WERI-Rb-1 (cell line): ENCODE data around the gene FSCN2.

Source experiments
- DNase-seq: peaks from one replicate; pipeline ENCODE4 v3.0.0-alpha.2; 2020
- H3K27ac ChIP-seq: fragments of 250-450 bp; sonication (Bioruptor Pico); 2 replicates; pipeline ENCODE4 v1.5.1; 2020; ENCODE audit warnings: mild to moderate bottlenecking, moderate library complexity
- H3K27me3 ChIP-seq: fragments of 250-450 bp; sonication (Bioruptor Pico); 2 replicates; pipeline ENCODE4 v1.5.1; 2021; ENCODE audit warnings: mild to moderate bottlenecking, low read depth, moderate library complexity; ENCODE audit not compliant: insufficient read depth, severe bottlenecking
- H3K36me3 ChIP-seq: fragments of 250-450 bp; sonication (Bioruptor Pico); 2 replicates; pipeline ENCODE4 v1.5.1; 2020; ENCODE audit warnings: mild to moderate bottlenecking, moderate library complexity
- H3K4me3 ChIP-seq: 2 replicates; pipeline ENCODE4 v1.5.1; 2011; ENCODE audit warnings: low read depth, mild to moderate bottlenecking, control low read depth, low read length
- H3K9me3 ChIP-seq: fragments of 250-450 bp; sonication (Bioruptor Pico); 2 replicates; pipeline ENCODE4 v1.5.1; 2021; ENCODE audit warnings: mild to moderate bottlenecking, moderate library complexity; ENCODE audit not compliant: severe bottlenecking
- TF ChIP-seq, protein P1 (sequence below): IDR thresholded peaks from 2 replicates; pipeline ENCODE4 v1.5.1; 2011; ENCODE audit warnings: low read depth, mild to moderate bottlenecking, control low read depth, inconsistent platforms, low read length

The FSCN2 gene

GRCh38 chr17:81543756-81544155 is 15.6 kb downstream of the FSCN2 start:
- peaks cover 95% of the 10 kb centered on the region for H3K36me3 ChIP-seq

GRCh38 chr17:81544281-81544974 is 16.3 kb downstream of the FSCN2 start:
- no peak for DNase-seq
- H3K27me3 ChIP-seq, result no peaks in the 10 kb centered on the region
- no peak overlapping the region for H3K27ac ChIP-seq
- peaks cover 93% of the 10 kb centered on the region for H3K36me3 ChIP-seq
- TF ChIP-seq, protein P1, sequence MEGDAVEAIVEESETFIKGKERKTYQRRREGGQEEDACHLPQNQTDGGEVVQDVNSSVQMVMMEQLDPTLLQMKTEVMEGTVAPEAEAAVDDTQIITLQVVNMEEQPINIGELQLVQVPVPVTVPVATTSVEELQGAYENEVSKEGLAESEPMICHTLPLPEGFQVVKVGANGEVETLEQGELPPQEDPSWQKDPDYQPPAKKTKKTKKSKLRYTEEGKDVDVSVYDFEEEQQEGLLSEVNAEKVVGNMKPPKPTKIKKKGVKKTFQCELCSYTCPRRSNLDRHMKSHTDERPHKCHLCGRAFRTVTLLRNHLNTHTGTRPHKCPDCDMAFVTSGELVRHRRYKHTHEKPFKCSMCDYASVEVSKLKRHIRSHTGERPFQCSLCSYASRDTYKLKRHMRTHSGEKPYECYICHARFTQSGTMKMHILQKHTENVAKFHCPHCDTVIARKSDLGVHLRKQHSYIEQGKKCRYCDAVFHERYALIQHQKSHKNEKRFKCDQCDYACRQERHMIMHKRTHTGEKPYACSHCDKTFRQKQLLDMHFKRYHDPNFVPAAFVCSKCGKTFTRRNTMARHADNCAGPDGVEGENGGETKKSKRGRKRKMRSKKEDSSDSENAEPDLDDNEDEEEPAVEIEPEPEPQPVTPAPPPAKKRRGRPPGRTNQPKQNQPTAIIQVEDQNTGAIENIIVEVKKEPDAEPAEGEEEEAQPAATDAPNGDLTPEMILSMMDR, result no peak
- H3K9me3 ChIP-seq, result no peaks in the 10 kb centered on the region
- H3K4me3 ChIP-seq, result no peak overlapping the region

More at GRCh38 chr17:81543756-81544155, 15.6 kb downstream of the FSCN2 start:
- Histone ChIP-seq H3K9me3 (no peaks in the 10 kb centered on the region), H3K4me3 (no peak overlapping the region), H3K27ac (no peak overlapping the region), H3K27me3 (no peaks in the 10 kb centered on the region)
- TF ChIP-seq, protein P1, result no peak
- DNase-seq, result no peak

- H3K9me3 ChIP-seq, result no peaks in the 10 kb centered on the region
- TF ChIP-seq, protein P1, result no peak
- no peak overlapping the region for H3K4me3 ChIP-seq
- H3K36me3 ChIP-seq, result peaks cover 93% of the 10 kb centered on the region
- DNase-seq, result no peak
- no peak overlapping the region for H3K27ac ChIP-seq
- H3K27me3 ChIP-seq, result no peaks in the 10 kb centered on the region
Observed at GRCh38 chr17:81545160-81545949, 17.2 kb downstream of the FSCN2 start.

- Histone ChIP-seq H3K9me3 (no peaks in the 10 kb centered on the region), H3K36me3 (peaks cover 89% of the 10 kb centered on the region), H3K4me3 (no peak overlapping the region), H3K27ac (no peak overlapping the region), H3K27me3 (no peaks in the 10 kb centered on the region)
- DNase-seq, result no peak
- TF ChIP-seq, protein P1, result no peak
Observed at GRCh38 chr17:81546906-81547613, 18.9 kb downstream of the FSCN2 start.

- H3K4me3 ChIP-seq, result no peak overlapping the region
- H3K9me3 ChIP-seq, result no peaks in the 10 kb centered on the region
- H3K27ac ChIP-seq, result no peak overlapping the region
- no peak for DNase-seq
- H3K27me3 ChIP-seq, result no peaks in the 10 kb centered on the region
- TF ChIP-seq, protein P1, result no peak
- peaks cover 85% of the 10 kb centered on the region for H3K36me3 ChIP-seq
Observed at GRCh38 chr17:81547614-81547982, 19.4 kb downstream of the FSCN2 start.
